GM12874 (cell line): Measurements from ENCODE around the gene ATG4B.

ENCODE experiments used
- CTCF ChIP-seq: IDR thresholded peaks from 2 replicates; pipeline ENCODE4 v1.5.1; 2011; ENCODE audit warnings: low read depth, mild to moderate bottlenecking, control low read depth, low read length, moderate library complexity; ENCODE audit not compliant: insufficient read depth

The ATG4B gene

DNA sequence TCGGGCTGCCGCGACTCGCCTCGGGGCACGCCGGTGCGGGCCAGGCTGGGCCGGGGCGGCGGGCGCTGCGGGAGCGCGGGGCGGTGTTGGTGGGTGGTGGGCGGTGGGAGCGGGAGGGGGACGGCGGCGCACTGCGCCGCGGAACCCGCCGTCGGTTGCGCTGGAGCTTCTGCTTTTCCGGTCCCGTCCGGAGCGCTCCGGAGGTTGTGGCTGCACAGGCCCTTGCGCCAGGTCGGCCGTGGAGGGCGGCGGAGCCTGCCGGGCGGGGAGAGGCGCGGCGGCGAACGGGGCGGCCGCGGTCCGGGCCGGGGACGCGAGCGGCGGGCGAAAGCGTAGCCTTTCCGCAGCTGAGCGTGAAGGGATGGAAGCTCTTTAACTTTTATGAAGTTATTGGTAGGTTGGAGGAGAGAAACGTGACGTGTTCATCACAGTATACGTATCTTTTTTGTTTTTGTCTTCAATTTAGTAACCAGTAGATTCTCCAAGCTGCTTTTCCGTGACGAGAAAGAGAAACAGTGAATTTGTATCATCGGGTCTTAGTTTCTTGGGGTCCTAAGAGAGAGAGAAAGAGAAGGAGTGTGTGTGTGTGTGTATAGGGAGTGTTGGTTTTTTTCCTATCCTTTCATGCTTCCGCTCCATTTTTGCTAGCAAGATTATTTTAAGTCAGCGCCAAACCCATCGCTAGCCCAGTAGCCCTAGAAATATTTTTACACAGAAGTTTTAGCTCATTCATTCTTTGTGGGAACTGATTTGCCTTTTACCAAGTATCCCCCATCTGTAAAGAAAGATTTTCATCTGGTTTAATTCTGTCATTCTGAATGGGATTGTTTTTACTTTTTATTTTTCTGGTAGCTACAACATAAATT lies 535 bp downstream of the ATG4B start:
- no peak for TF ChIP-seq CTCF

DNA sequence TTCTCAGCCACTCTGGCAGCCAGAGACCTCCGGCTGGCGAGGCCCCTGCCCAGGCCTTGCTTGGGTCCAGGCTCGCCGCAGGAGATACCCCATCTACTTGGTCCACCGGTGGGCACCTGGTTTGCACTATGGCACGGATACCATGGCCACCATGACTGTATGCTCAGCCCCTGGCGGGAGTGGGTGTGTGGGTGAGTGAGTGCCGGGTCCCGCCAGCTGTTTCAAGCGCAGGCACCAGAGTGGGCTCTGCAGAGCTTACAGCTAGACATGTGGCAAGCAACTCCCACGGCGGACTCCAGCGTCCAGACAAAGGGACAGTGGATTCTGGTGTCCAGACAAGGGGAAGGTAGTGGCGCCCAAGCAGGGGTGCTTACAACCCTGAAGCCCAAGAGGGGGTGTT lies 1.4 kb downstream of the ATG4B start:
- TF ChIP-seq CTCF: no peak

GRCh38 chr2:241639385-241639784 lies 1.9 kb downstream of the ATG4B start:
- TF ChIP-seq CTCF: no peak

DNA sequence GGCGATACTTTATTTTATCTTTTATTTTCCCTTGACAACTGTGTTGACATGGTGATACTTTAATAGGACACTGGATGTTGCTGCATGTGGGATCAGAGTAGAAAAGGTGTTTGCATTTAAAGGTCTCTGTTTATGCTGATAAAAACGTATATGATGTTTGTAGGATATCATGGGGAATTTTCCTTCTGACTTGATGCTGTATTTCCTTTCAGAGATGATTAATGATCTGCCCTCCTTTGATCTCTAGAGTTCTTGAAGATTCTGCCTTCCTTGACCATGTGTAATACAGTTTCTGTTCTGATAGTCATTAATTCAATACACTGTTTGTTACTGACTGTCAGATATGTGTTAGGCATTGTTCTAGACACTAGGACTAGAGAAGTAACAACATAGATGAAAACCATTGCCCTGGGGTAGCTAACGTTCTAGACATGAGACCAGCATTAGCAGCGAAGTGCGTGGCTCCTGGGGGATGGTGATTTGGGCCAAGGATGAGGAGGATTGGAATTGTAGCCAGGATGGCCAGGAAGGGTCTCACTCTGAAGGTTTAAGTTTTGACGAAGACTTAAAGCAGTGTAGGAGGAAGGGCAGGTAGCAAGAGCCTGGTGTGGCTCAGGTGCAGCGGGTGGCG lies 2.8 kb downstream of the ATG4B start:
- TF ChIP-seq CTCF: no peak

GRCh38 chr2:241641631-241642030 lies 4.1 kb downstream of the ATG4B start:
- no peak for TF ChIP-seq CTCF

- TF ChIP-seq CTCF: no peak
Observed at GRCh38 chr2:241645056-241645914, 7.8 kb downstream of the ATG4B start.
